ENCODE results near the gene LDHA. TPM values are rescaled to one million over a fixed set of nuclear protein-coding genes. Genes with fewer than 3 reads are reported as not detected.

The LDHA gene
- total RNA-seq, 2 donors from 2014 or later: 187 to 316 TPM

DNA sequence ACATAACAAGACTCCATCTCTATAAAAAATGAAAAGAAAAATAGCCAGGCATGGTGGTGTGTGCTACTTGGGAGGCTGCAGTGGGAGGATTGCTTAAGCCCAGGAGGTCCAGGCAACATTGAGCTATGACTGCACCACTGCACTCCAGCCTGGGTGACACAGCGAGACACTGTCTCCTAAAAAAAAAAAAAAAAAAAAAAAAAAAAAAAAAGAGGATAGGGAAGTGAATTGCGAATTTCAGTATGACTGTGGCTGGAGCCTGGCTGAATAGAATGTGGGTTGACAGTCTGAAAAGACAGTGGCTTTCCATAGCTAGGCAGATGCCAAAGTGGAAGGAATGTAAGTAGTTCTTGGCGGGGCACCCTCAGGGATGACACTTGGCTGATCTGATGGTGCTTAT lies 54.9 kb downstream of the LDHA start:
- Histone ChIP-seq H3K27me3 (no peaks in the 10 kb centered on the region), H3K36me3 (no peaks in the 10 kb centered on the region), H3K27ac (no peak overlapping the region), H3K9me3 (no peaks in the 10 kb centered on the region), H3K4me3 (no peak overlapping the region), H3K4me1 (no peaks in the 10 kb centered on the region)
- TF ChIP-seq, protein P1, sequence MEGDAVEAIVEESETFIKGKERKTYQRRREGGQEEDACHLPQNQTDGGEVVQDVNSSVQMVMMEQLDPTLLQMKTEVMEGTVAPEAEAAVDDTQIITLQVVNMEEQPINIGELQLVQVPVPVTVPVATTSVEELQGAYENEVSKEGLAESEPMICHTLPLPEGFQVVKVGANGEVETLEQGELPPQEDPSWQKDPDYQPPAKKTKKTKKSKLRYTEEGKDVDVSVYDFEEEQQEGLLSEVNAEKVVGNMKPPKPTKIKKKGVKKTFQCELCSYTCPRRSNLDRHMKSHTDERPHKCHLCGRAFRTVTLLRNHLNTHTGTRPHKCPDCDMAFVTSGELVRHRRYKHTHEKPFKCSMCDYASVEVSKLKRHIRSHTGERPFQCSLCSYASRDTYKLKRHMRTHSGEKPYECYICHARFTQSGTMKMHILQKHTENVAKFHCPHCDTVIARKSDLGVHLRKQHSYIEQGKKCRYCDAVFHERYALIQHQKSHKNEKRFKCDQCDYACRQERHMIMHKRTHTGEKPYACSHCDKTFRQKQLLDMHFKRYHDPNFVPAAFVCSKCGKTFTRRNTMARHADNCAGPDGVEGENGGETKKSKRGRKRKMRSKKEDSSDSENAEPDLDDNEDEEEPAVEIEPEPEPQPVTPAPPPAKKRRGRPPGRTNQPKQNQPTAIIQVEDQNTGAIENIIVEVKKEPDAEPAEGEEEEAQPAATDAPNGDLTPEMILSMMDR (IDR thresholded peaks at IDR 0.05): no peak
- no peak for DNase-seq (ENCODE audit: low spot score)

DNA sequence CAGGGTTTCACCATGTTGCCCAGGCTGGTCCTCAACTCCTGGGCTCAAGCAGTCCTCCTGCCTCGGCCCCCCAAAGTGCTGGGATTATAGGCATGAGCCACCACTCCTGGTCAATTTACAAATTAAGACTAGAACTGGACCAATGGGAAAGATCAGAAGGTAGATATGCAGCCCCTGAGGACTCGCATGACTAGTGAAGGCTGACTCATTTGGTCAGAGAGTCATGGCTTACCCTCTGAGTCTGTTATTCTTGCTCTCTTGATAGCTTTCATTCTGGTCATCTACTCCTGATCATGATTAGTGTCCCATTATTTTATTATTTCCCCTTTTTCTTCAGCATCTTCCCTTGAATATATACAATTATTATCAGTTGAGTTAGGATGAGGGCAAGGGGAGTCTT lies 58.6 kb downstream of the LDHA start:
- Histone ChIP-seq H3K4me3 (no peak overlapping the region), H3K36me3 (no peaks in the 10 kb centered on the region), H3K4me1 (no peaks in the 10 kb centered on the region), H3K9me3 (no peaks in the 10 kb centered on the region), H3K27ac (no peak overlapping the region), H3K27me3 (no peaks in the 10 kb centered on the region)
- TF ChIP-seq, protein P1 (IDR thresholded peaks at IDR 0.05): no peak
- no peak for DNase-seq (ENCODE audit: low spot score)

DNA sequence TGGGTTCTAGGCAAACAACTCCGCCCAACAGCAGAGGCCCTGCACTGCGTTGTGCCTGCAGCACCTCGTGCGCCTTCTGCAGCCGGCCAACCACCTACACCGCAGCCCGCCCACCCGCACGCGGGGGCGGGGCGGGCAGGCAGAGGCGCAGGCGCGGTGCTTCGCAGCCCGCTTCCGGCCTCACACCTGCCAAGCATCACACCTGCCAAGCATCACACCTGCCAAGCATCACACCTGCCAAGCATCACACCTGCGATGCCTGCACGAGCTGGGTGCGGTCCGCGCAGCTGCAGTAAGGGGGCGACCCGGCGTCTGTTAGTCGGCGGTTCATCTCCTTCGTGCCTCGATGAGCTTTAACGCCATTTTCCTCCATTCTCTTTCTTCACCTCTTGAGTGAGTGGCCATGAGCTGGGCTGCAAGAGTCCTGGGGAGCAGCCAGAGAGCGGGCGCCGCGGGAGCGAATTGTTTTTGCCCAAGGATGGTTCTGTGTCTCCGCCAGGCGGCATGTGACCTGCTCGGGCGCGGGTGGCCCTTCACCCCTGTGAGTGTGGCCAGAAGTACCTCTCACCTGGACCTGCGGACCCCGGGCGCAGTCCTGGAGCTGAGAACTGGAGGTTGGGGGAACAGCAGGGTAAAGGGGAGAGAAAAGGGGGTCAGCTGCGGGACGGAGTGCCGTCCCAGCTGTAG lies 61.5 kb downstream of the LDHA start, which contains the start of gene LDHAL6A:
Gene LDHAL6A, plus strand, starts transcription at position 171 of the 687 bp plus-strand sequence. CDS start 825 bp downstream, outside the sequence.
- Histone ChIP-seq H3K4me1 (no peaks in the 10 kb centered on the region), H3K9me3 (no peaks in the 10 kb centered on the region), H3K27ac (no peak within 1 kb of the TSS), H3K36me3 (no peaks in the 10 kb centered on the region), H3K27me3 (no peaks in the 10 kb centered on the region), H3K4me3 (peak within 1 kb of the TSS in 1 of 2 donors; percentile 9)
- no peak for DNase-seq (ENCODE audit: low spot score)
- TF ChIP-seq, protein P1 (IDR thresholded peaks at IDR 0.05): no peak

- no peak overlapping the region for H3K4me3 ChIP-seq
- H3K27me3 ChIP-seq: no peaks in the 10 kb centered on the region
- no peak for DNase-seq (ENCODE audit: low spot score)
- H3K36me3 ChIP-seq: no peaks in the 10 kb centered on the region
- H3K4me1 ChIP-seq: no peaks in the 10 kb centered on the region
- no peak overlapping the region for H3K27ac ChIP-seq
- TF ChIP-seq, protein P1 (IDR thresholded peaks at IDR 0.05): no peak
- H3K9me3 ChIP-seq: no peaks in the 10 kb centered on the region
These were observed 63.1 kb downstream of the LDHA start for GRCh38 chr11:18457450-18457849.

Small RNA genes lying within 50 kb of the gene (microRNA-seq; reads per million reads assigned to microRNA genes)
- gene MIR3159 (ENCODE audit: borderline number of aligned reads in 2 of 2, borderline replicate concordance in 1 of 2): 0 reads per million in 2 donors

Other genes starting within 250 kb of the LDHA start
- not detected for gene MRGPRX4, start 221.7 kb upstream of the LDHA start, total RNA-seq
- not detected for gene SAA4, start 157.8 kb upstream of the LDHA start, total RNA-seq
- 1 to 10 TPM in 1 of 2 donors, not detected in 1; 1.4 TPM for gene SAA2, start 145.9 kb upstream of the LDHA start, total RNA-seq
- 1 to 10 TPM; 1.6 to 6.8 TPM for gene SAA1, start 128.3 kb upstream of the LDHA start, total RNA-seq
- 10 to 100 TPM; 10.5 to 12.8 TPM for gene HPS5, start 72.4 kb upstream of the LDHA start, total RNA-seq
- 10 to 100 TPM; 19.5 to 23.8 TPM for gene GTF2H1, start 72.0 kb upstream of the LDHA start, total RNA-seq
- under 1 TPM in 1 of 2 donors, not detected in 1; 0.47 TPM for gene LDHC, start 17.8 kb downstream of the LDHA start, total RNA-seq
- not detected for gene LDHAL6A, start 61.3 kb downstream of the LDHA start, total RNA-seq
- gene TSG101, start 132.4 kb downstream of the LDHA start, total RNA-seq: 100 to 1,000 TPM; 105 to 169 TPM
- gene UEVLD, start 194.2 kb downstream of the LDHA start, total RNA-seq: 10 to 100 TPM; 19.7 to 20.7 TPM
- 1 to 10 TPM; 1.3 to 8.3 TPM for gene MISFA, start 205.2 kb downstream of the LDHA start, total RNA-seq
- gene SPTY2D1, start 239.8 kb downstream of the LDHA start, total RNA-seq: 10 to 100 TPM in 1 of 2 donors, 1 to 10 TPM in 1; 9.2 to 15.3 TPM